Chondrocyte (in vitro differentiated cells): Measurements from ENCODE around the gene AGBL4. TPM values are rescaled to one million over a fixed set of nuclear protein-coding genes. Genes with fewer than 3 reads are reported as not detected.
"Not testable (repeated sequence)": the region's sequence is repeated elsewhere in the genome, so short reads cannot be mapped to it uniquely, and the experiment has no call there.

Experiments
- DNase-seq: peaks from one replicate; pipeline ENCODE4 v3.0.0; 2021; ENCODE audit warnings: mixed read lengths, low spot score
- H3K27ac Mint-ChIP-seq: one replicate; pipeline ENCODE4 v1.8.0; 2021; ENCODE audit warnings: mild to moderate bottlenecking, moderate library complexity, mixed read lengths; ENCODE audit not compliant: unreplicated experiment
- H3K27me3 Mint-ChIP-seq: 2 replicates; pipeline ENCODE4 v1.8.0; 2021; ENCODE audit warnings: low read depth, mixed read lengths
- H3K36me3 Mint-ChIP-seq: 2 replicates; pipeline ENCODE4 v1.8.0; 2021; ENCODE audit warnings: low read depth, mixed read lengths
- H3K4me1 Mint-ChIP-seq: 2 replicates; pipeline ENCODE4 v1.8.0; 2021; ENCODE audit warnings: low read depth, mild to moderate bottlenecking, mixed read lengths
- H3K4me3 Mint-ChIP-seq: one replicate; pipeline ENCODE4 v1.8.0; 2021; ENCODE audit warnings: mild to moderate bottlenecking, moderate library complexity, mixed read lengths; ENCODE audit not compliant: unreplicated experiment
- H3K9me3 Mint-ChIP-seq: 2 replicates; pipeline ENCODE4 v1.8.0; 2021; ENCODE audit warnings: low read depth, mixed read lengths
- CTCF ChIP-seq: fragments of 200-600 bp; sonication (generic); IDR thresholded peaks from 2 replicates; pipeline ENCODE4 v1.5.0; 2021; ENCODE audit warnings: antibody characterized with exemption, mild to moderate bottlenecking, moderate library complexity
- total RNA-seq: library from RNA; stranded (reverse); gene quantifications from 3 replicates; pipeline ENCODE4 v1.2.1, GENCODE V29; 2021

The AGBL4 gene
- total RNA-seq, 1 donor from 2014 or later = not detected

GRCh38 chr1:49331066-49331852, 692.5 kb downstream of the AGBL4 start:
- no peak for TF ChIP-seq CTCF
- H3K27me3 Mint-ChIP-seq = no peaks in the 10 kb centered on the region
- no peaks in the 10 kb centered on the region for H3K36me3 Mint-ChIP-seq
- DNase-seq = no peak
- no peaks in the 10 kb centered on the region for H3K4me1 Mint-ChIP-seq
- no peak overlapping the region for H3K27ac Mint-ChIP-seq
- no peak overlapping the region for H3K4me3 Mint-ChIP-seq
- peaks cover 35% of the 10 kb centered on the region for H3K9me3 Mint-ChIP-seq

DNA sequence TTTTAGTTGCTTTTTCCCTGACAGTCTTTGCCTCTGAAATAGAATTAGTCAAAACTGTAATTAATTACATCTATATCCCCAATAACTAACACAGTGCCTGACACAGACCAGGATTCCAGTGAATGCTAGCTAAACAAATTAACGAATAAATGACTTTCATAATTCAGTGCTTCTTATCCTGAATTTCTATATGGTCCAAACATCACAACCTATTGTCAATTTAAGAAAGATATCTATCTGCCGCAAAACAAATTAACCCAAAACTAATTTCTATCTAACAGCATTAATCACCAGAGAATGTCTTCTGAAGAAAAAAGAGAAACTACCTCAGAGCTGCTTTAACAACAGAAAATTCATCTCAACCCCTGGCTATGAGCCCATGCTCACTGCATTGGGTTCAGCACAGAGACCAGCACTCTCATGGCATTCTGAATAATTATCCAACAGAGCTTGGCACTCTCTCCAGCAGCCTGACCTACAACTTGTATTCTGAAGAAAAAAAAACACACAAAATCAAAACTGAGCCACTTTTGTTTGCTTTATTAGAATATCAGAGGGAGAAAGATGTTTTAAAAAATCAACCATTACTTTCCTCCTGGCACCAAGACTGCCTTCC, 699.7 kb downstream of the AGBL4 start:
- H3K4me1 Mint-ChIP-seq = no peaks in the 10 kb centered on the region
- no peaks in the 10 kb centered on the region for H3K27me3 Mint-ChIP-seq
- H3K4me3 Mint-ChIP-seq = no peak overlapping the region
- H3K9me3 Mint-ChIP-seq = peaks cover 32% of the 10 kb centered on the region
- no peak for DNase-seq
- no peak overlapping the region for H3K27ac Mint-ChIP-seq
- H3K36me3 Mint-ChIP-seq = no peaks in the 10 kb centered on the region
- no peak for TF ChIP-seq CTCF

GRCh38 chr1:49320493-49320892, 703.3 kb downstream of the AGBL4 start:
- not testable (repeated sequence) for DNase-seq, H3K27me3 Mint-ChIP-seq, H3K4me1 Mint-ChIP-seq, H3K36me3 Mint-ChIP-seq, H3K4me3 Mint-ChIP-seq, H3K27ac Mint-ChIP-seq
- peaks cover 21% of the 10 kb centered on the region for H3K9me3 Mint-ChIP-seq

DNA sequence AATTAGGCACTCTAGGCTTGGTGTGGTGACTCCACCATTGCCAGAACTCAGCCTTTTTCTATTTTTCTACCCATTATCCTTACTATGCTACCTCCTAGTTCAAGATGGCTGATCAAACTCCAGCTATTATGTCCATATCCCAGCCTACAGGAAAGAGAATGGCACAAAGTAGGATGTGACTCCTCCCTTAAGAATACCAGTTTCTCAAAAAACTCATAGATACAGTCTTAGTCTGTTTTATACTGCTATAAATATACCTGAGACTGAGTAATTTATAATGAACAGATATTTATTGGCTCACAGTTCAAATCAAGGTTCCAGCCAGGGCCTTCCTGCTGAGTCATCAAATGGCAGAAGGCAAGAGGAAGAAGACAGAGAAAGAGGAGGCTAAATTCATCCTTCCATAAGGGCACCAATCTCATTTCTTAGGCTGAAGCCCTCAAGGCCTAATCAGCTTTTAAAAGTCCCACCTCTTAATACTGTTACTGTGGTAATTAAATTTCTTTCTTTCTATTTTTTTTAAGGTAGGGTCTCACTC, 704.3 kb downstream of the AGBL4 start:
- H3K36me3 Mint-ChIP-seq = no peaks in the 10 kb centered on the region
- H3K27me3 Mint-ChIP-seq = no peaks in the 10 kb centered on the region
- H3K4me1 Mint-ChIP-seq = no peaks in the 10 kb centered on the region
- H3K4me3 Mint-ChIP-seq = no peak overlapping the region
- no peak for TF ChIP-seq CTCF
- peaks cover 22% of the 10 kb centered on the region for H3K9me3 Mint-ChIP-seq
- no peak for DNase-seq
- H3K27ac Mint-ChIP-seq = no peak overlapping the region

- no peaks in the 10 kb centered on the region for H3K4me1 Mint-ChIP-seq
Observed at GRCh38 chr1:49318218-49318617, 705.5 kb downstream of the AGBL4 start.

More at GRCh38 chr1:49318218-49318617, 705.5 kb downstream of the AGBL4 start:
- Mint-ChIP-seq H3K27ac (no peak overlapping the region), H3K9me3 (peaks cover 20% of the 10 kb centered on the region), H3K27me3 (no peaks in the 10 kb centered on the region), H3K4me3 (no peak overlapping the region), H3K36me3 (no peaks in the 10 kb centered on the region)
- TF ChIP-seq CTCF = no peak
- no peak for DNase-seq
